Endothelial cell of umbilical vein (primary cell): ENCODE results near the gene KCNG3. TPM values are rescaled to one million over a fixed set of nuclear protein-coding genes. Genes with fewer than 3 reads are reported as not detected.
A peak's percentile ranks its signal among the peaks of the same experiment; 100 is the strongest.

Experiments used
- Bru-seq: library from RNA; stranded (reverse); fragments of 400-500 nt; gene quantifications from one replicate; lab custom pipeline; 2021; lab: Mats Ljungman, UMichigan
- BruChase-seq, 2 experiments: library from RNA; stranded (reverse); fragments of 400-500 nt; gene quantifications; one replicate each; lab custom pipeline; 2021; lab: Mats Ljungman, UMichigan
- BruUV-seq: library from RNA; stranded (reverse); fragments of 400-500 nt; replicated peaks from 2 replicates; lab custom pipeline; 2021; lab: Mats Ljungman, UMichigan
- CTCF ChIA-PET: fragments of 300-600, 350-600 bp; sonication (Branson Sonifier 250); formaldehyde crosslinking; loops from one replicate; lab custom pipeline; 2021; ENCODE audit warnings: antibody characterized with exemption, inconsistent platforms; lab: Charles Lee
- POLR2A ChIA-PET: fragments of 300-600, 350-600 bp; sonication (Branson Sonifier 250); formaldehyde crosslinking; loops from one replicate; lab custom pipeline; 2021; ENCODE audit warnings: antibody characterized with exemption, inconsistent platforms; lab: Charles Lee
- DNase-seq: peaks from one replicate; pipeline ENCODE4 v3.0.0-alpha.2; 2011; ENCODE audit warnings: low read depth, low spot score
- FAIRE-seq: peaks from 2 replicates; lab custom pipeline; 2011; peaks lifted over from hg19 to GRCh38; lab: Jason Lieb, UNC
- H2AFZ ChIP-seq: 2 replicates; pipeline ENCODE4 v1.6.0; 2012; ENCODE audit warnings: low read depth, low read length, control low read depth, inconsistent platforms
- H3K27ac ChIP-seq: 2 replicates; pipeline ENCODE4 v1.5.1; 2011; ENCODE audit warnings: low read depth, mild to moderate bottlenecking, control low read depth, low read length, moderate library complexity; ENCODE audit not compliant: insufficient read depth
- H3K27me3 ChIP-seq, 2 experiments: 2 replicates each; pipeline versions ENCODE4 v1.6.0 to v1.6.1; 2011; ENCODE audit warnings: low read length in 2 of 2, mixed read lengths in 1 of 2; ENCODE audit not compliant: control insufficient read depth in 2 of 2, insufficient read depth in 2 of 2
- H3K36me3 ChIP-seq, 2 experiments: 2 replicates in 1 of 2; 3 replicates in 1 of 2; pipeline ENCODE4 v1.5.1; 2011; ENCODE audit warnings: low read length in 2 of 2, mild to moderate bottlenecking in 1 of 2, moderate library complexity in 1 of 2; ENCODE audit not compliant: control insufficient read depth in 2 of 2, insufficient read depth in 2 of 2; ENCODE audit errors: extremely low read depth in 1 of 2
- H3K4me1 ChIP-seq: 3 replicates; pipeline ENCODE4 v1.5.1; 2011; ENCODE audit warnings: mild to moderate bottlenecking, low read length; ENCODE audit not compliant: control insufficient read depth, insufficient read depth; ENCODE audit errors: extremely low read depth
- H3K4me2 ChIP-seq: 2 replicates; pipeline ENCODE4 v1.6.1; 2011; ENCODE audit warnings: low read length, control low read depth, mixed read lengths; ENCODE audit not compliant: insufficient read depth
- H3K4me3 ChIP-seq, 3 experiments: fragments of 200-600 bp in 1 of 3; sonication (generic), shearing (Covaris generic) in 1 of 3; replicated peaks in 1 of 3; 2 replicates each; pipeline ENCODE4 v1.5.1; 2011 to 2016; ENCODE audit warnings: control low read depth in 3 of 3, low read length in 3 of 3, mild to moderate bottlenecking in 2 of 3, inconsistent platforms in 1 of 3, low read depth in 1 of 3, moderate library complexity in 1 of 3; ENCODE audit not compliant: insufficient read depth in 1 of 3
- H3K79me2 ChIP-seq: 2 replicates; pipeline ENCODE4 v1.6.0; 2012; ENCODE audit warnings: low read length, inconsistent platforms; ENCODE audit not compliant: control insufficient read depth, insufficient read depth
- H3K9ac ChIP-seq: replicated peaks from 2 replicates; pipeline ENCODE3; 2011; ENCODE audit warnings: low read length, control low read depth; ENCODE audit not compliant: insufficient read depth; ENCODE audit errors: extremely low read depth
- H3K9me1 ChIP-seq: replicated peaks from 3 replicates; pipeline ENCODE4 v1.6.0; 2011; ENCODE audit warnings: mild to moderate bottlenecking, low read length; ENCODE audit not compliant: control insufficient read depth, insufficient read depth; ENCODE audit errors: extremely low read depth
- H3K9me3 ChIP-seq: replicated peaks from 2 replicates; pipeline ENCODE4 v1.5.1; 2012; ENCODE audit warnings: low read length, inconsistent platforms; ENCODE audit not compliant: control insufficient read depth, insufficient read depth
- H4K20me1 ChIP-seq: replicated peaks from 2 replicates; pipeline ENCODE3; 2011; ENCODE audit warnings: mild to moderate bottlenecking, low read length; ENCODE audit not compliant: control insufficient read depth, insufficient read depth; ENCODE audit errors: extremely low read depth
- EZH2 ChIP-seq: IDR thresholded peaks from 2 replicates; pipeline ENCODE4 v1.6.1; 2012; ENCODE audit warnings: borderline replicate concordance, low read depth, mild to moderate bottlenecking, moderate library complexity, low read length, inconsistent platforms; ENCODE audit not compliant: severe bottlenecking
- FOS ChIP-seq: IDR thresholded peaks from 2 replicates; pipeline ENCODE4 v1.6.1; 2011; ENCODE audit warnings: mild to moderate bottlenecking, low read length, moderate library complexity, borderline replicate concordance; ENCODE audit not compliant: insufficient read depth
- GATA2 ChIP-seq: IDR thresholded peaks from 2 replicates; pipeline ENCODE4 v1.7.0; 2011; ENCODE audit warnings: low read depth, mild to moderate bottlenecking, moderate library complexity, mixed read lengths, low read length; ENCODE audit not compliant: insufficient read length, insufficient read depth
- JUN ChIP-seq: IDR thresholded peaks from 2 replicates; pipeline ENCODE4 v1.6.1; 2011; ENCODE audit warnings: borderline replicate concordance, low read depth; ENCODE audit not compliant: insufficient read length, insufficient read depth
- POLR2A ChIP-seq: IDR thresholded peaks from 2 replicates; pipeline ENCODE4 v1.6.1; 2012; ENCODE audit warnings: low read depth, mild to moderate bottlenecking, control low read depth, low read length
- POLR2AphosphoS5 ChIP-seq: IDR thresholded peaks from 2 replicates; pipeline ENCODE4 v1.6.1; 2012; ENCODE audit warnings: low read depth, mild to moderate bottlenecking, control low read depth, low read length, moderate library complexity; ENCODE audit not compliant: insufficient read depth
- dilution Hi-C: fragments of 300-500 bp; cut with MboI; formaldehyde crosslinking; loops from one replicate; pipeline ENCODE4 v1.15.0; 2019; ENCODE audit warnings: low sequenced_read_pairs; ENCODE audit not compliant: extremely low pct_ligation_motif_present
- intact Hi-C: fragments of 100-400 bp; cut with micrococcal nuclease; formaldehyde crosslinking; loops from one replicate; pipeline ENCODE4 v1.10.0; 2022
- long read RNA-seq: library from polyadenylated mRNA; stranded (forward); transcript quantifications from one replicate; pipeline ENCODE4 v2.0.0, GENCODE V29; 2021
- polyA minus RNA-seq, 3 experiments: library from RNA; depleted of rRNA, polyadenylated mRNA; stranded (reverse); fragments of >200 nt; gene quantifications; 1 replicate in 1 of 3; 2 replicates in 2 of 3; pipeline ENCODE4 v1.2.3, GENCODE V29; 2011
- polyA plus RNA-seq, 4 experiments: library from polyadenylated mRNA; depleted of rRNA in 3 of 4; stranded (reverse) in 3 of 4; unstranded in 1 of 4; fragments of >200 nt; gene quantifications; 2 replicates each; pipeline versions ENCODE4 v1.2.1 to v1.2.3, GENCODE V29; 2011 to 2012; ENCODE audit warnings: missing spikeins in 1 of 4
- total RNA-seq: library from RNA; stranded (reverse); gene quantifications from 2 replicates; pipeline ENCODE4 v1.2.3, GENCODE V29; 2021
- TF ChIP-seq, protein P1 (sequence below): IDR thresholded peaks from 2 replicates; pipeline ENCODE4 v1.6.1; 2011; ENCODE audit not compliant: insufficient read depth, insufficient read length

KCNG3 gene
- total RNA-seq (0.15 TPM in 1 of 2 replicates, not detected in the other), polyA plus RNA-seq (not detected in 2 replicates), polyA minus RNA-seq (0.15 TPM in 1 of 2 replicates, not detected in the other), Bru-seq, nascent RNA (percentile 21 among the genes with signal in this experiment), BruChase-seq, experiment 1, labeled RNA remaining after a 6-hour chase (percentile 19 among the genes with signal in this experiment), BruChase-seq, experiment 2, labeled RNA remaining after a 2-hour chase (percentile 21 among the genes with signal in this experiment)
- polyA plus RNA-seq (2011; cell fraction: cytosol; rRNA removed): 0.01 TPM in 1 of 2 replicates, not detected in the other
- polyA plus RNA-seq (2011; cell fraction: nucleus; rRNA removed): not detected in 2 replicates
- 0.05 TPM in 1 of 2 replicates, not detected in the other for polyA plus RNA-seq (2012)
- not detected for polyA minus RNA-seq (2011; cell fraction: cytosol; rRNA and poly(A)+ RNA removed)
- 0.19 TPM in 1 of 2 replicates, not detected in the other for polyA minus RNA-seq (2011; cell fraction: nucleus; rRNA and poly(A)+ RNA removed)
- long read RNA-seq: 0 reads

GRCh38 chr2:42493468-42494354 lies at the start of gene KCNG3:
KCNG3 (minus strand) TSS chr2:42493982; CDS start chr2:42493501, 481 bp downstream.
- no peaks in the 10 kb centered on the region for H3K9me3 ChIP-seq
- H2AFZ ChIP-seq: peak within 1 kb of the TSS; percentile 82
- CTCF ChIA-PET: interaction anchor here (0.8 to 1.7 kb wide), 3 partner anchors 17 to 170 kb away, joined by 3 to 8 read pairs (median 5); no protein-coding TSS in a partner anchor
- TF ChIP-seq POLR2A: no peak
- TF ChIP-seq POLR2AphosphoS5: peak; percentile 33
- no peak for TF ChIP-seq GATA2
- no peak for TF ChIP-seq JUN
- peak; percentile 83 for TF ChIP-seq EZH2
- TF ChIP-seq, protein P1, sequence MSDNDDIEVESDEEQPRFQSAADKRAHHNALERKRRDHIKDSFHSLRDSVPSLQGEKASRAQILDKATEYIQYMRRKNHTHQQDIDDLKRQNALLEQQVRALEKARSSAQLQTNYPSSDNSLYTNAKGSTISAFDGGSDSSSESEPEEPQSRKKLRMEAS: no peak
- TF ChIP-seq FOS: no peak
- no peaks in the 10 kb centered on the region for H3K36me3 ChIP-seq
- H3K27ac ChIP-seq: no peak within 1 kb of the TSS
- POLR2A ChIA-PET: no interaction called here
- BruUV-seq: no TSS peak
- H3K4me1 ChIP-seq: peaks cover 6% of the 10 kb centered on the region
- dilution Hi-C loops (no loop called here), intact Hi-C loops (loop anchor here (1.0 to 2.0 kb wide), 4 partner anchors 17 to 300 kb away; partner anchors contain the start of genes COX7A2L and MTA3)
- H3K9me1 ChIP-seq: no peaks in the 10 kb centered on the region
- no peaks in the 10 kb centered on the region for H3K79me2 ChIP-seq
- H3K4me2 ChIP-seq: peak within 1 kb of the TSS; percentile 92
- H3K4me3 ChIP-seq: peak within 1 kb of the TSS; percentile 20 to 70 (median 46)
- H3K9ac ChIP-seq: peak within 1 kb of the TSS; percentile 20
- no peaks in the 10 kb centered on the region for H4K20me1 ChIP-seq
- DNase-seq: peak; percentile 44
- no peak for FAIRE-seq
- peaks cover 13 to 23% of the 10 kb centered on the region in 2 experiments for H3K27me3 ChIP-seq
